SU-DHL-6 (cell line): Measurements from ENCODE around the gene TARS3.

Experiments used
- H2AFZ ChIP-seq: fragments of 200-600 bp; sonication (generic); 2 replicates; pipeline ENCODE4 v1.6.1; 2014; ENCODE audit warnings: low read depth, mild to moderate bottlenecking, moderate library complexity, mixed read lengths, antibody characterized with exemption, low read length; ENCODE audit not compliant: severe bottlenecking
- H3F3A ChIP-seq: fragments of 200-600 bp; shearing (Covaris generic); 2 replicates; pipeline ENCODE4 v1.6.0; 2016; ENCODE audit warnings: antibody characterized with exemption, mild to moderate bottlenecking; ENCODE audit not compliant: insufficient read depth
- H3K27ac ChIP-seq: fragments of 200-600 bp; sonication (generic); 2 replicates; pipeline ENCODE4 v1.5.1; 2016; ENCODE audit warnings: low read depth, mild to moderate bottlenecking, low read length, moderate library complexity, mixed read lengths
- H3K27me3 ChIP-seq: fragments of 200-600 bp; sonication (generic), shearing (Covaris generic); 2 replicates; pipeline ENCODE4 v1.6.0; 2014; ENCODE audit warnings: mild to moderate bottlenecking, low read length
- H3K36me3 ChIP-seq: fragments of 200-600 bp; sonication (generic); 2 replicates; pipeline ENCODE4 v1.6.1; 2014; ENCODE audit warnings: mild to moderate bottlenecking, low read length, mixed read lengths
- H3K4me2 ChIP-seq: fragments of 300-600, 200-600 bp; shearing (Covaris generic), sonication (generic); 2 replicates; pipeline ENCODE4 v1.6.0; 2014; ENCODE audit warnings: low read length, low read depth, mild to moderate bottlenecking; ENCODE audit not compliant: poor library complexity, severe bottlenecking
- H3K4me3 ChIP-seq: fragments of 200-600 bp; sonication (generic); 2 replicates; pipeline ENCODE4 v1.5.1; 2014; ENCODE audit warnings: antibody characterized with exemption, low read length, mild to moderate bottlenecking, mixed read lengths; ENCODE audit not compliant: insufficient read depth, poor library complexity, severe bottlenecking
- H3K79me2 ChIP-seq: fragments of 200-600 bp; sonication (generic); 2 replicates; pipeline ENCODE4 v1.6.1; 2014; ENCODE audit warnings: mild to moderate bottlenecking, low read length, moderate library complexity; ENCODE audit not compliant: insufficient read depth
- H3K9ac ChIP-seq: fragments of 200-600 bp; sonication (generic); 2 replicates; pipeline ENCODE4 v1.7.0; 2014; ENCODE audit warnings: mild to moderate bottlenecking, low read length
- H3K9me2 ChIP-seq: fragments of 200-600 bp; sonication (generic); replicated peaks from 2 replicates; pipeline ENCODE4 v1.6.1; 2014; ENCODE audit warnings: low read length; ENCODE audit not compliant: insufficient read depth
- H3K9me3 ChIP-seq: fragments of 200-600 bp; sonication (generic); 2 replicates; pipeline ENCODE4 v1.6.1; 2014; ENCODE audit warnings: low read length, mixed read lengths; ENCODE audit not compliant: insufficient read depth
- H4K20me1 ChIP-seq: fragments of 200-600 bp; sonication (generic); 2 replicates; pipeline ENCODE4 v1.6.1; 2014; ENCODE audit warnings: low read depth, mild to moderate bottlenecking, antibody characterized with exemption, low read length, moderate library complexity, mixed read lengths
- CTCF ChIP-seq: fragments of 200-600 bp; sonication (generic); IDR thresholded peaks from one replicate; pipeline ENCODE4 v1.5.1; 2017; ENCODE audit warnings: antibody characterized with exemption, mild to moderate bottlenecking, low read length, moderate library complexity; ENCODE audit not compliant: insufficient read depth, poor library complexity, severe bottlenecking
- EZH2phosphoT487 ChIP-seq: fragments of 200-600 bp; sonication (generic), shearing (Covaris generic); conservative IDR thresholded peaks from 2 replicates; pipeline ENCODE4 v1.6.1; 2018; ENCODE audit warnings: mild to moderate bottlenecking, antibody characterized with exemption, low read length, moderate library complexity, mixed read lengths

TARS3 gene

GRCh38 chr15:101625980-101626379, 98.3 kb downstream of the TARS3 start:
- Histone ChIP-seq H3K9me2 (no peaks in the 10 kb centered on the region), H3K79me2 (no peaks in the 10 kb centered on the region), H2AFZ (no peak overlapping the region), H3K36me3 (no peaks in the 10 kb centered on the region), H3K27me3 (no peaks in the 10 kb centered on the region), H3K9me3 (no peaks in the 10 kb centered on the region), H3K4me3 (no peak overlapping the region), H3K9ac (no peak overlapping the region), H3K27ac (no peak overlapping the region), H3K4me2 (no peak overlapping the region), H3F3A (no peaks in the 10 kb centered on the region), H4K20me1 (no peaks in the 10 kb centered on the region)
- TF ChIP-seq CTCF (no peak), EZH2phosphoT487 (no peak)

- no peak overlapping the region for H3K4me2 ChIP-seq
- H3K27me3 ChIP-seq, result no peaks in the 10 kb centered on the region
- TF ChIP-seq EZH2phosphoT487, result no peak
- no peak for TF ChIP-seq CTCF
- no peak overlapping the region for H3K4me3 ChIP-seq
- H2AFZ ChIP-seq, result no peak overlapping the region
- H3K9me2 ChIP-seq, result no peaks in the 10 kb centered on the region
- no peak overlapping the region for H3K9ac ChIP-seq
- no peaks in the 10 kb centered on the region for H3F3A ChIP-seq
- H3K36me3 ChIP-seq, result no peaks in the 10 kb centered on the region
- H3K27ac ChIP-seq, result no peak overlapping the region
- no peaks in the 10 kb centered on the region for H4K20me1 ChIP-seq
- H3K9me3 ChIP-seq, result no peaks in the 10 kb centered on the region
- no peaks in the 10 kb centered on the region for H3K79me2 ChIP-seq
These were observed 99.1 kb downstream of the TARS3 start for GRCh38 chr15:101625184-101625583.

DNA sequence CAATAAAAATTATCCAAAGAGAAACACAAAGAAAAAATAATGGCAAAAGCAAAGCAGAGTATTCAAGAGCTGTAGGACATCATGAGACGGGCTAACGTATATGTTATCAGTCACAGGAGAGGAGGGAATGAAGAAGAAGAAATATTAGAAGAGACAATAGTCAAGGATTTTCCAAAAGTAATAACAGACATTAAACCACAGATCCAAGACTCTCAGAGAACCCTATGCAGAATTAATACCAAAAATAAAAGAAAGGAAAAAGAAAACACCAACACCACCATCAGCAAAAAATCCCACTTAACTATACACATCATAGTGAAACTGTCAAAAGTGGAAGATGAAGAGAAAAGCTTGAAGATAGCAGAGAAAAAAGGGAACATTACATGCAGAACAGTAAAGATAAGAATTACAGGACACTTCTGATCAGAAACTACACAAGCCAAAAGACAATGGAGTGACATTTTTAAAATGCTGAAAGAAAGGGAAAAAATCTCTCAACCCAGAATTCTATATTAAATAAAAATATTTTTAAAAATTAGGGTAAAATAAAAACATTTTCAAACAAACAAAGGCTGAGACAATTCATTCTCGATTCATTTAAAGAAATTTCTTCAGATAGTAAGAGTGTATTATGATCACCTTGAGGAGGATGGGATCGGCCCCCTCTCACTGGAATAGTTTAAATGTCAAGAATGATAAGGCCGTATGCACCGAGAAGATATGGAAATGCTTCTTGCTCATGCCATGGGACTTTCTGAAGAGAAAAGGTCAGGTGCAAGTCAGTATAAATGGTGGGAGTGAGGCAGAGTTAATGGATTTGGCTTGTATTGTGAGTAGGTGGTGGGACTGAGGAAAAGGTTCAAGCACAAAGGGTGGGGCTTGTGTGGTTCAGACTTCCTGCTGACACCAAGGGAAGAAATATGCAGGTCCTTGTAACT, 100.6 kb downstream of the TARS3 start:
- Histone ChIP-seq H3K4me2 (no peak overlapping the region), H3K9ac (no peak overlapping the region), H3F3A (no peaks in the 10 kb centered on the region), H3K27ac (no peak overlapping the region), H3K36me3 (no peaks in the 10 kb centered on the region), H3K4me3 (no peak overlapping the region), H2AFZ (no peak overlapping the region), H3K9me3 (no peaks in the 10 kb centered on the region), H3K9me2 (no peaks in the 10 kb centered on the region), H3K27me3 (no peaks in the 10 kb centered on the region), H3K79me2 (no peaks in the 10 kb centered on the region), H4K20me1 (no peaks in the 10 kb centered on the region)
- TF ChIP-seq CTCF (no peak), EZH2phosphoT487 (no peak)
